ENCODE results near the gene DLG1.
"Not testable (repeated sequence)": the region's sequence is repeated elsewhere in the genome, so short reads cannot be mapped to it uniquely, and the experiment has no call there.

Gene DLG1

DNA sequence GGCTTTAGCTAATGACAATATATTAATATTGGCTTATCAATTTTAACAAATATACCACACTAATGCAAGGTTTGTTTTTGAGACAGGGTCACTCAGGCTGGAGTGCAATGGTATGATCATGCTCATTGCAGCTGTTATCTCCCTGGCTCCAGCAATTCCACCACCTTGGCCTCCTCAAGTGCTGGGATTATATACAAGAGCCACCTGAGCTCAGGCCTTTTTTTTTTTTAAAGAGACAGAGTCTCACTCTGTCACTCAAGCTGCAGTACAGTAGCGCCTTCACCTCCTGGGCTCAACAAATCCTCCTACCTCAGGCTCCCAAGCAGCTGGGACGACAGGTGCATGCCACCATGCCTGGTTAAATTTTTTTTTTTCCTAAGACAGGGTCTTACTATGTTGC is 11.7 kb downstream of the DLG1 start:
- DNase-seq, result no peak

DNA sequence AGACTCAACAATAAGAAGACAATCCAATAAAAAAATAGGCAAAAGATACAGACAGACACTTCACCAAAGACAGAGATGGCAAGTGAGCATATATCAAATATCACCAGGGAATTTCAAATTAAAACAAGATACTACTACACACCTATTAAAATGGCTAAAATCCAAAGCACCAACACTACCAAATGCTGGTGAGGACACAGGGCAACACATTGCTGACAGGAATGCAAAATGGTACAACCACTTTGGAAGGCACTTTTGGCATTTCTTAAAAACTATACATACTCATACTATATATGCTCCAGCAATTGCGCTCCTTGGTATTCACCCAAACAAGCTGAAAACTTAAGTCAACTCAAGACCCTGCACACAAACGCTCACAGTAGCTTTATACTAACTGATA is 12.9 kb downstream of the DLG1 start:
- DNase-seq, result no peak

DNA sequence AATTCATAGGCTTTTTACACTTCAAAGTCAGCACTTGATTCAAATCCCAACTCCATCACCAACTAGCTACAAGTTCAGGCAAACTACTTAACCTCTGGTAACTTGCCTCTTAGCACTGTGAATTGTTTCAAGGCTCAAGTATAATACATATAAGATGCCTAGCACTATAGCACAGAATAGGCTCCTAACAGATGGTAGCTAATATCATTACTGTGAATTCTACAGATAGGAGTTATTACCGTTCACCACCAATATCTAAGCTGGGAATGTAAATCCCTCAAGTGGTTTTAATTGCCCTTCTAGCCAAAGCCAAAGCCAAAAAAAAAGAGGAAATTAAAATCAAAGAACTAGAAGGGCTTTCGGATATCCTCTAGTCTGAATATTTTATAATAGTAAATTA is 15.4 kb downstream of the DLG1 start:
- no peak for DNase-seq

DNA sequence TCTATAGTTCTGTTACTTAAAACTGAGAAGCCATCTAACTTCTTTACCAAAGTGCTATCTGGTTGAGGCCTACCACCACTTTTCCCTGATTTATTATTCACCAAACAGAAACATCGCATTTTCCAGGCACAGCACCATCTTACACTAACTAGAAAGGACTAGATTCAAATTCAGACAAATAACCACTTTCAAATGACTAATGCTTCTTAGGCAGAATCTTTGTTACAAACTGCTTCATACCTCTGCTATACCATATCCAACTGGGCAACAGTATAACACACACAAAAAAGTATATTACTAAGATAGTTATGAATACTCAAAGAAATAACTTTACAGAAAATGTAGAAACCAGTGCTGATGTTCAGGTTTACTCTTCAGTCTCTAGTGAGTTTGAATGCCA is 16.6 kb downstream of the DLG1 start:
- no peak for DNase-seq

DNA sequence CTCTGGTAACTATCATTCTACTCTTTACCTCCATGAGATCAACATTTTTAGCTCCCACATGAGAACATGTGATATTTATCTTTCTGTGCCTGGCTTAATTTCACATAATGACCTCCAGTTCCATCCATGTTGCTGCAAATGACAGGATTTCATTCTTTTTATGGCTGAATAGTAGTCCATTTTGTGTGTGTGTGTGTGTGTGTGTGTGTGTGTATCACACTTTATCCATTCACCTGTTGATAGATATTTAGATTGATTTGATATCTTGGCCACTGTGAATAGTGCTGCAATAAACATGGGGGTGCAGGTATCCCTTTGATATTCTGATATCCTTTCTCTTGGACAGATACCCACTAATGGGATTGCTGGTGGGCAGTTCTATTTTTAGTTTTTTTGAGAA is 18.3 kb downstream of the DLG1 start:
- DNase-seq, result no peak

DNA sequence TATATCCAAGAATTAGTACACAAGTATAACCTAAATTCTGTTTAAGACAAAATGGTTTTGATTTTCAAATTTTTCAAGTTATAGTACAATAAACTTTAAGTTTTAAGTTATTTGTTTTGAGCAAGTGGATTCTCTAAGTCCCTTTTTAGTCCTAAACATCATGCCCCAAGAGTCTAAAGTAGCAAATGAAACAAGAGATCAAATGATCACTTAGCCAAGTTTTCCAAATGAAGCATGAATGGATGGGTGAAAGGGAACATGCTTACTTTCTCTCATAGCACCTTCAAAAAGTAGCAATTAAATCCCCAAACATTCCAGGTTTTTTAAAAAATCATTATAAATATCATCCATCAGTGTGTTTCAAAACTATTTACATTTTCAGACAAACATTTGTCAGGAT is 19.5 kb downstream of the DLG1 start:
- DNase-seq, result no peak

DNA sequence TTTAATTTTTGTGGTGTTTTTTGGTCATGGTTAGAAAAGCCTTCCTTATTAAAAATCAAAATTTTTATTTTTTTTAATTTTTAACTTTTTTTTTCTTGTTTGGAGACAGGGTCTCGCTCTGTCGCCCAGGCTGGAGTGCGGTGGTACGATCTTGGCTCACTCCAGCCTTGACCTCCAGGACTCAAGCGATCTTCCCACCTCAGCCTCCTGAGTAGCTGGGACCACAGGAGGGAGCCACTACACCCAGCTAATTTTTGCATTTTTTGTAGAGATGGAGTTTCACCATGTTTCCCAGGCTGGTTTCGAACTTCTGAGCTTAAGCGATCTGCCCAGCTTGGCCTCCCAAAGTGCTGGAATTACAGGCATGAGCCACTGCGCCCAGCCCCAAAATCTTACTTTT is 21.6 kb downstream of the DLG1 start:
- not testable (repeated sequence) for DNase-seq

DNA sequence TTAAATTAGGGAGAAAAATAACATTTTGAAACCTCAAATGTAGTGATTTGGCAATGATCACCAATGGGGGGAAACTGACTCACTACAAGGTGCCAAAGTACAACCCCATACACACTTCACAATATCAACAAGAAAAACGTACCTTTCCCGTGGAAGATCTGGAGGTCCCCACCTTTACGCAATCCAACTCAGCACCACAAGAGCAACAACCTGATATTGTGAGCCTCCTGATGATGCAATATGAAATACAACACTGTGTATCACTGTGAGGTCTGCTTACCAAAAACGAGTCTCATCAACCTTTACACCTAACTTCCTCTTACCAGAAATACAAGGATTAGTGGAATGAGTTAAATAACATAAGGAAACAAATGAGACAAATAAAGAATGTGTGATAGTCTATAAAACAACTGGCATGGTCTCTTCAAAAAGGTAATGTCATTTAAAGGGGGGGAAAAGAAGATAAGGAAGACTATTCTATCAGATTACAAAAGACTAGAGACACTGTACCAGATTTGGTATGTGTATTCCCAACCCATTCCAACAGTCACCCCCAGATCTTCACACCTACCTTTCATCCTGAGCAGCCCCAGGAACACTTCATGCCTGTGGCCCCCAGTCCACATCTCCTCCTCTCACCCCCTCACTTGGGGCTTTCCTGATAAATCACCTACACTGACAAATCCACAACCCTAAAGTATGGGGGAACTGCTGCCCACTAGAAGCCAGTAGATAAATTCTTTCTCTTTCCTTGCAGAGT is 27.7 kb downstream of the DLG1 start:
- DNase-seq, result no peak

DNA sequence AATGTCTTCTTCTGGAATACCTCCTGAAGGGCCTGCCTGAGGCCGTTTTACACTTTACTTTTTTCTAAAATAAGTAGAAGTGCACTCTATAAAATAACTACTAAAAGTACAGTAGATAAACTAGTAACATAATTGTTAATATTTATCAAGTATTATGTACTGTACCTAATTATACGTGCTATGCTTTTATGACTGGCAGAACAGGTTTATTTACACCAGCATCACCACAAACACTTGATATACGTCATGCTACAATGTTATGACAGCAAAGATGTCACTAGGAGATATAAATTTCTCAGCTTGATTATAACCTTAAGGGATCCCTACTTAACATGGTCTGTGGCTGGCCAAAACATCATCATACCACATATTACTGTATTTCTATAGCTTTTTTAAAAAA is 29.4 kb downstream of the DLG1 start:
- DNase-seq, result no peak

DNA sequence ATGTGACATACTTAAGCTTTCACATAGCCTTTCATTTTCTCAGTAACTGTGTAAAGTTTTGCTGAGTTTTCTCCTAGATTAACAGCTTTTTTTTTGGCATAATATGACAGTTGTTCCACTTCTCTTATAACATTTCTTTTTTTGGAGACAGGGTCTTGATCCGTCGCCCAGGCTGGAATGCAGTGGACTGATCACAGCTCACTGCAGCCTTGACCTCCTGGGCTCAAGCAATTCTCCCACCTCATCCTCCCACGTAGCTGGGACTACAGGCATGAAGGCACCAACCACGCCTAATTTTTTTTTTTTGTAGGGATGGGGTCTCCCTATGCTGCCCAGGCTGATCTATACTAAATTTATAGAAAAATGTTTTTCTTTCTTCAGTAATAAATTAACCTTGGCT is 30.1 kb downstream of the DLG1 start:
- DNase-seq, result no peak

DNA sequence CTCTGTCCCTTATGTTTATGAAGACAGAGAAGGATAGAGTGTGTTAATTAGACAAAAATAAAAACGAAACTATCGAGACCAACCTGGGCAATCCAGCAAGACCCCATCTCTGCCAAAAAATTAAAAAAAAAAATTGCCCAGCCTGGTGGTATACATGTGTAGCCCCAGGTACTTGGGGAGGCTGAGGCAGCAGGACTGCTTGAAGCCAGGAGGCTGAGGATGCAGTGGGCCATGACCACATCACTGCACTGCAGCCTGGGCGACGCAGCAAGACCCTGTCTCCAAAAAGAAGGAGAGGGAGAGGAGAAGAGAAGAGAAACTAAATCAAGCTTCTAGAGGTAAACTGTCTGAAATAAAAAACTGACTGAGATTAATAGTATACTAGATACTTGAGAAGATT is 32.1 kb downstream of the DLG1 start:
- no peak for DNase-seq

DNA sequence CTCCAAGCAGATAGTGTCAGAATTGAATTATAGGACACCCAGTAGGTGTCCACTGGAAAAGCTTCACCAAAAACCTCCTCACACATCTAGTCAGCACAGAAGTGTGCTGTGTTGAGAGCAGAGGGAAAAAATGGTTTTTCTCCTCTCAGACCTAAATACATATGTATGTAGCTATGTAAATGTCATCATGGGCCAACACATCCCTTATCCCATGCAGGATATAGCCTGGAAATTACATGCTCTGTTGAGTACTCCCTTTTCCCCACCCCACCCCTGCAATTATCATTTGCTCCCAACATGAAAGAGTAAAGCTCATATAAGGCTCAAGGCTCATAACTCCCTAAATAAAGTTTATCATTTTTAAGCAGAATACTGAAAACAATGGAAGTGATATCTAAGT is 35.7 kb downstream of the DLG1 start:
- DNase-seq, result no peak

DNA sequence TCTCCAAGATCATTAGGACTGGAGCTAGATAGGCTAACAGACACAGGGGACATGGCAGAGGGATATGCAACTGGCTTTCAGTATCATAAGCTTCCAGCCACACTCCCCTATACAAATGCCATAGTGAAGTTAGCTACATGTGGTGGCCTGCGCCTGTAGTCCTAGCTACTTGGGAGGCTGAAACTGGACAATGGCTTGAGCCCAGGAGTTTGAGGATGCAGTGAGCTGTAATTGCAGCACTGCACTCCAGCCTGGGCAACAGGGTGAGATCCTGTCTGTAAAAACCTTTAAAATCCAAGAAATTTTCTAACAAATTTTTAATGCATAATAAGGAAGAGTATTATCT is 37.3 kb downstream of the DLG1 start:
- DNase-seq, result no peak

DNA sequence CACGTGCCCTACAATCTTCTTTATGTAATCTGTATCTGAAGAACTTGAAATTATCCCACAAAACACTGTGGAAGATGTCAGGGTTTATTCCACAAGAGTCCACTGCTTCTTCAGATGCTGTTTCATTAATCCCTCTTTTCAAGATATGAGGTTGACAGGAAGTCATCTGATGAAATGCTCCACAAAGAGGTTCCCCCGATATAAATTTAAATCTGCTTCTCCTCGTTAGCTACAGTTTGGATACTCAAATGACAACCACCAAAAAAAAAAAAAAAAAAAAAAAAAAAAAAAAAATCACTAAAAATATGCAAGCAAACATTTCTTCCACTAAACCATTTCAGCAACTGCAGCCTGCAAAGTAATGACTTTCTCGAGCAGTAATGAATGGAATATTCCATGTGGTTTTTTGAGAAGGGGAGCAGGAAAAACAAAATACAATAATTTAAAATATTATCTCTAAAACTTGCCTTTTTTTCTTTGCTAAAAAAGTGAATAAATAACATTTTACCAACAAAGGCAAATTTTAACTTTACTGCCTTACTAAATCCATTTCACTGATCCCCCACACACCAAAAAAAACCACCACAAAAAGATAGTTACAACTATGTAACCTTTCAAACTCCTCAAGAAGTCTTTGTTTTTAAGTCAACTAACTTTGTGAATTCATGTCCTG is 37.8 kb downstream of the DLG1 start:
- no peak for DNase-seq

DNA sequence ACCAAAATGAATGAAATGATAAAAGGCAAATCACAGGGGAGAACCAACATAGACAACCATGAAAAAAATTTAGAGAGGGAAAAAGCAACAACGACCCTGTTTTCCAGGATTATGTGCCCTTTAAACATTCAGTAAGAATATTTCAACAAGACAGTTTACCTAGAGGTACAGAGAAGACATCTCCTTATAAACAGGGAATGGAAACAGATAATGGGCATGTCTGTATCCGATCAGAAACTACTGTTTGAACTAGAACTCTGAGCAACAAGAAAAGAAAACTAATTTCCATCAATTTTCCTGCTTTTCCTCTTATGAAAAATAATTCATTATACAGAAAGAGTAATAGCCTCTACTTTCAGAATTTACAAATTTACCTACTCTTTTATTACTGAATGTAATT is 39.3 kb downstream of the DLG1 start:
- no peak for DNase-seq

DNA sequence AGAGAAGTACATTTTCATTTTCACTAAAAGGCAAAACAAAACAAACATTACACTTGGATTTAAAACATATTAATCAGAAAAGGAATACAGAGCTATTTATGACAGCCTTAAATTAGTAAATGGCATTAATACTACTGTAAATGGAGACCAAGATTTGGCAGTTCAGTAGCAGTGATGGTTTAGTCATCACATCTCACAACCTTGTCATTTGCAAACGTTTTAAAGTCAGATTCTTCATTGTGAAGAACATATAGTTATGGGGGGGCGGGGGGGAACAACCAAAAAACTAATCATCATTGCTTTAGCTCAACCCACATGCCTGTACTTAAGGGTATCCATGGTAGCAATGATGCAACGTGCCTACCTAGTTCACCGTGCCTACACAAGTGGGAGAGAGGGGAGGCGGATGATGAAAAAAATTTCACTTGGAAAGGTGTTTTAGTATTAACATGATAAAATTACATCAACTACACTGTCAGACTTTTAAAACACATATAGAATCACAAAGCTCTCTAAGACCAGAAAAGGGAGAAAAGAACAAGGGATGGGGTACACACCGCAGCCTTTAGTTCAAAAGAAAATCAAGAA is 40.1 kb downstream of the DLG1 start:
- no peak for DNase-seq

DNA sequence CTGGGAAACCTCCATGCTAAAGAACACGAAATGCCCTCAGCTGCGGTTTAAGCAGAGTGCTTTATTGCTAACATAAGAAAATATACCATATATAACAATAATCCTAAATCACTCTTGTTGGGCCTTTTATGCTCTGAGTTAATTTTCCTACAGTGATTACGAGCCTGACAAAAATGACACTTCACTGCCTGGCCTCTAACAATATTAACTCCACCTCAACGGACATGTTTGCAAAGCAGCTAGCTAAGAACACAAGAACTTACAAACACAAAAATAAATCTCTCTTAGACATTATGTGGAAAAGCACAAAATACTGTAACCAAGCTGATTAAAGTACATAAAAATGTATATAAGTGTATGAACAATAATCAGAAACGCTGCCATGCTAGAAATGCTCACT is 40.7 kb downstream of the DLG1 start:
- no peak for DNase-seq

DNA sequence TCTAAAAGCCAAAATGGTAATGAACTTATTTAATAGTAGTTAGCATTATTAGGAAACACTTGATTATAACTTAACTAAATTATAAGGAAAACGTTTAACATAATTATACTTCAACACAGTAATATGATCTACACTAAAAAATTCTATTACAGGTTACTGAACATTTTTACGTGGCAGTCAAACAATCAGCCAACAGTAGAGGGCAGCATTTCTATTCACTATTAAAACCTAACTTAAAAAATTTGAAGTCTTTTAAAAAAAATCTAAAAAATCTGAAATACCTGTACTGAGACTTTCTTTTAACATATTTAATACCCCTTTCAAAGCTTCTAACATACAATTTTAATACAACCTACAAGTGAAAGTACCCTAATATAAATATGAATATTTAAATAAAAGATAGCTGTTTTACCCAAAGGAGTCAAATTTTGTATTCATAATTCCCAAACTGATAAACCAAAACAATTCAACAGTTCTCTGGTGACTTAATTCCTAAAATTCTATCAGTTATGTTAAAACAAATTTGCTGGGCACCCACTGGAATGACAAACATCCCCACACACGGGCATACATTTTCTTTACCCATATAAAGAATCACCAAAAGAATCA is 41.5 kb downstream of the DLG1 start:
- DNase-seq, result no peak

DNA sequence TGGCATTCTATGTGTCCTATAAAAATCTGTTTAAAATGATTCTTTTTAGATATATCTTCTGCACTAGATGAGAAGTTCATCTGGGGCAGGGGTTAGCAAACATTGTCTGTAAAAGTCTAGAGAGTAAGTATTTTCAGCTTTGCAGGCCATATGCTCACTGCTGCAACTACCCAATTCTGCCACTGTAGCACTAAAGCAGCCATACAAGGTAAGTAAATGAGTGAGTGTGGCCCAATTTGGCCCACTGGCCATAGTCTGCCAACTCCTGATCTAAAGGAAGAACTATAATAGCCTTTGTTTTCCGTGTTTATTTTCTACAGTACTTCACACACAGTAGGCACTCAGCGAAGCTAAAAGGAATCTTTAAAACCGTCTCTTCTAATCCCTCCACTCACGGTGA is 42.3 kb downstream of the DLG1 start:
- DNase-seq, result no peak

DNA sequence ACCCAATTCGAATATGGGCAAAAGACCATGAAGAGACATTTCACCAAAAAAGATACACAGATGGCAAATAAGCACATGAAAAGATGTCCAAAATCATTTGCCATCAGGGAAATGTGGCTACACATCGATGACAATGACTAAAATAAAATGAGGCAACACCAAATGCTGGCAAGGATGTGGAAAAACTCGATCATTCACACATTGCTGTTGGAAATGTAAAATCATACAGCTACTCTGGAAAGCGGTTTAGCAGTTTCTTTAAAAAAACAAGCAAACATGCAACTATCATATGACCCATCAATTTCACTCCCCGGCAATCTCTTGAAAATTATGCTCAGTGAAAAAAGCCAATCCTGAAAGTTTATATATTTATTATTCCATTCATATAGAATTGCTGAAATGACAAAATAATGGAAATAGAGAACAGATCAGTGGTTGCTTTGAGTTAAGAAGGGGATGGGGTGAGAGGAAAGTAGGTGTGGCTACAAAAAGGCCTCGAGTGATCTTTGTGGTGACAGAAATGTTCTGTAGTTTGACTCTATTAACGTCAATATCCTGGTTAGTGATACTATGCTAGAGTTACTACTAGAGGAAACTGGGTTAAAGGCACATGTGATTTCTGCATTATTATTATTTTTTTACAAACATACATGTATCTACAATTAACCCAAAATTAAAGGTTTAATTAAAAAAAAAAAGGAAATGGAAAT is 45.0 kb downstream of the DLG1 start:
- no peak for DNase-seq

DNA sequence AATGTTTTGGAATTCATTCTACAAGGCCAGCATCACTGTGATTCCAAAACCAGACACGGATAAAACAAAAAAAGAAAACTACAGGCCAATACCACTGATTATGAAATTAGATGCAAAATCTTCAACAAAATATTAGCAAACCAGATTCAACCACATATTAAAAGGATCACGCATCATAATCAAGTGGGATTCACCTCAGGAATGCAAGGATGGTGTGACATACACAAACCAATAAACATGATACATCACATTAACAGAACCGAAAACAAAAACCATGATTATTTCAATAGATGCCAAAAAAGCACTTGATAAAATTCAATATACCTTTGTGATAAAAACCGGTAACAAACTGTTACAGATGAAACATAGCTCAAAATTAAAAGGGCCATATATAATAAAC is 48.9 kb downstream of the DLG1 start:
- no peak for DNase-seq

DNA sequence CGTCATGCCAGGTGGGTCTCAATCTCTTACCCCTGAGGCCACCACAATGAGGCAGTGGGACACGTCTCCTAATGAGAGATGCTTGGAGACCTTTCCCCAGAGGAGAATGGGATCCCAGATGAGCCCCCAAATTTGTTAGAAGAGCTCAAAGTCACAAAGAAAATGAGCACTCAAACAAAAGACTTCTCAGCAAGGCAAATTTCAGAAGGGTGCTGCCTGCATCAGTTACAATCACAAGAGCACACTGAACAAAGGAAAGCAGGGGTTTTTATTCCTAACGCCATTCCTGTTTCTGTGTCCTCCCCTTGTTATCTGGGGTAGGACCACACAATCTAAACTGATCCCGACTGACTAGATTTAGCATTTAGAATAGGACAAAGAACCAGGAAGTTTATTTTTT is 50.1 kb downstream of the DLG1 start:
- no peak for DNase-seq

DNA sequence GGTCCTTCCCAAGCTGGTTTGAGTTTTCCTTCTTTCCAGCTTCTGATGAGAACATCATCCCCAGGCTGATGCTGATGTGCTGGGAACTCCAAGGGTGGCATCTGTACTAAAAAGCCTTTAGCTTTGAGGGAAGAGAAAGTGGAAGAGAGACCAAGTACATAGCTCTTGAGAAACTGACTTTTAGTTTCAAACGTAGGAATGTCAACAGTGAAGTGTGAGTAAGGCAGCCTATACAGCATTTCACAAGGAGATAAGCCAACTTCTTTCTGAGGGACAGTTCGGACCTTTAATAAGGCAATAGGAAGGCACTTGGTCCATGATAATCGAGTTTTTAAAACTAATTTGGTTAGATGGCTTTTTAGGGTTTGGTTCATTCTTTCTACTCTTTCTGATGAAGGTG is 53.7 kb downstream of the DLG1 start:
- DNase-seq, result no peak

All from CD4-positive, alpha-beta T cell treated with Interferon gamma for 1 hour (primary cell).